NCI-H524 (cell line): ENCODE results near the gene ATF7IP2.
"Not testable (repeated sequence)": the region's sequence is repeated elsewhere in the genome, so short reads cannot be mapped to it uniquely, and the experiment has no call there.

ENCODE experiments used
- DNase-seq, 2 experiments: peaks; one replicate each; lab custom pipeline; 2025; lab: John Stamatoyannopoulos, UW

ATF7IP2 gene

GRCh38 chr16:10373556-10373955 lies 12.3 kb upstream of the ATF7IP2 start:
- no peak for DNase-seq

DNA sequence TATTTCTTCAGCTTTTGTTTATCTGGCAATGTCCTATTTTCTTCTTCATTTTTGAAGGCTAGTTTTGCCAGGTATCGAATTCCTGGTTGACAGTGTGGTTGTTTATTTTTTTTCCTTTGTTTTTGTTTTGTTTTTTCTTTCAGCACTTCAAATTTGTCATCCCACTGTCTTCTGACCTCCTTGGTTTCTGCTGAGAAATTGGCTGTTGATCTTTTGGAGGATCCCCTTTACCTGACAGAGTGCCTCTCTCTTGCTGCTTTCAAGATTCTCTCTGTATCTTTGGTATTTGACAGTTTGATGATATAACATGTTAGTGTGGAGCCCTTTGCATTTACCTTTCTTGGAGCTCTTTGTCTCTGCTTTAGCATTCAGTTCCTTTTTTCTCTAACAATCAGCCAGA lies 9.6 kb upstream of the ATF7IP2 start:
- no peak for DNase-seq

GRCh38 chr16:10383626-10384025 lies 2.2 kb upstream of the ATF7IP2 start:
- DNase-seq: no peak

DNA sequence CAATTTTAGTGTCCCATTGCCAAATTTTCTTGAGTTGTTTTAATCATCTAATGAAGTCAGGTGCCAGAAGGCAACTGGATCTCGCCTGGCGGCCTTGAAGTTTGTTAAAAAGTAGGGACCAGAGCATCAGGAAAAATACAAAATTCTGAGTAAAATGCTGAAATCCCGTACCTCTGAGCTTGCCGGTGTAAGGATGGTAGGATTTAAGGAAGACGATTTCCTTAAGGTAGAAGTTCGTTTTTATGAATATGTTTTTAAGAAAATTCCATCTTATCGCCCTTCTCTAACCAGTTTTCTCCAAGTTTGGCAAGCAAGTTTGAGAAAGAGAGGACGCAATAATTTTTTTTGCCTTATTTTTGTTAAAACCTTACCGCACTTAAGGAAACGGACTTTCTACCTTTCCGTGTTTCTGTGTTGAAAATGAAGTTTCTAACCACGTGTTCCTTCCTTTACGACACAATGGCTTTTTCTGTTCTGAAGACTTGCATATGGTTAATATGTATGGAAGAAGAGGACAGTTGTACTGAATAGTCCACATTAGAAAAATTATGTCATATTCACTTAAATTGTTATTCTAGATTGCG lies 748 bp downstream of the ATF7IP2 start:
- peak in 1 of 2 experiments; percentile 19 for DNase-seq

DNA sequence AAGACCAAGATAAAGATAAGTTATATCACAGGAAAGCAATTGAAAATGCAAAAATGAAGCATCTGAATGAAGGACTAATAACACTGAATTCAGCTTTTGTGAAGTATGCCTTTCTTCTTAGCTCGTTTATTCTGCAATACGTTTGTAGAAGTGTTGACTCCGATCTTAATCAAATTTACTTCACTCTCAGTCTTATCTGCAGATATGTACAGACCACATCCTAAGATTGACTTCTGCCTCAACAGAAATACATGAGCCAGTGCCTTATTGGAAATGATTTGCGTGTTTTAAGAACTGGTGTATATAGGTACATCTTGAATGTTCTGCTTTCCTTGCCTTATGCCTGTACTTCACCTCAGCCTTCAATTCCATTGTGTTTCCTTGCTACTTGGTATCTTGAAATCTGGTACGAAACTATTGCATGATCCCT lies 1.3 kb downstream of the ATF7IP2 start:
- no peak for DNase-seq

GRCh38 chr16:10388988-10389387 lies 3.1 kb downstream of the ATF7IP2 start:
- DNase-seq: no peak

- no peak for DNase-seq
Measured at GRCh38 chr16:10390330-10390729, 4.5 kb downstream of the ATF7IP2 start.

DNA sequence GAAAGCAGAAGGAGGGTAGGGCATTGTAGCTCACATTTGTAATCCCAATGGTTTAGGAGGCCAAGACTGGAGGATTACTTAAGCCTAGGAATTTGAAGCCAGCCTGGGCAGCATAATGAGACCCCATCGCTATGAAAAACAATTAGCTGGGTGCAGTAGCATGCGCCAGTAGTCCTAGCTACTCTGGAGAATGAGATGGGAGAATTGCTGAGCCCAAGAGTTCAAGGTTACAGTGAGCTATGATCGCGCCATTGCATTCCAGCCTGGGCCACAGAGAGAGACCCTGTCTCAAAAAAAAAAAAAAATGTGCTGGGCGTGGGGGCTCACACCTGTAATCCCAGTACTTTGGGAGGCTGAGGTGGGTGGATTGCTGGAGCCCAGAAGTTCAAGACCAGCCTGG lies 5.0 kb downstream of the ATF7IP2 start:
- DNase-seq: no peak

DNA sequence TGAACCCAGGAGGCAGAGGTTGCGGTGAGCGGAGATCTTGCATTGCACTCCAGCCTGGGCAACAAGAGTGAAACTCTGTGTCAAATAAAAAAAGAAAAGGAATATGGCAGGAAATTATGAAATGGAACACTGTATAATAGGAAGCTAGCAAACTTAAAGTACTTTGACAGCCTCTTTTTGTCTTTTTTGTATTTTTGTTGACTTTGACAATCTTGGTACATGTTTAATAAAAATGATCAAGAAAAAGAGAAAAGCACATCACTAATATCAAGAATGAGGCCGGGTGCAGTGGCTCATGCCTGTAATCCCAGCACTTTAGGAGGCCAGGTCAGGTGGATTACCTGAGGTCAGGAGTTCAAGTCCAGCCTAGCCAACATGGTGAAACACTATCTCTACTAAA lies 5.5 kb downstream of the ATF7IP2 start:
- DNase-seq: no peak

DNA sequence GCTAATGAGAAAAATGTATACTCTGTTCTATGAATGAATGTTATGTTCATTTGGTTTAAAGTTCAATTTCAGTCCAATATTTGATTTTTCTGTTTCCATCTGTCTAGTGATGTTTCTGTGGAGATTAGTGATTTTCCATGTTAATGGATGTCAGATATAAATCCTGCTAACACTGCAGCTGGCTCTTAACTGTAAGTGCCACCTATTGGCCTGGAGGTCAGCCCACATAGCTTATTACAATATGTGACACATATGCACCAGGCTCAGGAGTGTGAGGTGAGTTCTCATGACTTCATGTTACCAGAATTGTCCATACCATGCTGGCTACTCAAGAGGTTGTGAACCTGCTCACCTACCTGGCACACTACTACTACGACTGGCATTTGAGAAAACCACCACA lies 17.1 kb downstream of the ATF7IP2 start:
- no peak for DNase-seq

DNA sequence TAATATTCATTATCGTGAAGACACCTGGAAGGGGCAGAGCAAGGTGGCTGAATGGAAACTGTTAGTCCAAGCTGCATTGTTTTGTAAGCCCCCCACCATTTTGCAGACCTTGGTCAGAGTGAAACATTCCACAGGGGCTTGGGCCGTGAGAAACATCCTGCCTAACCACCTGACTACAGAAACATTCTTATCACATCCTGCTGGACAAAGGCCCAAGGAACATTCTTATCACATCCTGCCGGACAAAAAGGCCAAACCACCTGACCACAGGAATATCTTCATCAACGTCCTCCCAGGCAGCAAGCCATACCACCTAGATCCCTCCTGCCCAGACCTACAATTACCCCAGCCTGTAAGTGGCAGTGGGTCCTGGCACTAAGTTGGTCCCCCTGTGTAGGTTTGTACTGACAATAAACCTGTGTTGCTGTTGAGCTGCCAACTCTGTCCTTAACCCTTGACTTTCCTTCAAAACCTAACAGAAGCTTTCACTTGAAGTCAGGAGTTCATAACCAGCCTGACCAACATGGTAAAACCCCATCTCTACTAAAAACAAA lies 19.6 kb downstream of the ATF7IP2 start:
- DNase-seq: no peak

DNA sequence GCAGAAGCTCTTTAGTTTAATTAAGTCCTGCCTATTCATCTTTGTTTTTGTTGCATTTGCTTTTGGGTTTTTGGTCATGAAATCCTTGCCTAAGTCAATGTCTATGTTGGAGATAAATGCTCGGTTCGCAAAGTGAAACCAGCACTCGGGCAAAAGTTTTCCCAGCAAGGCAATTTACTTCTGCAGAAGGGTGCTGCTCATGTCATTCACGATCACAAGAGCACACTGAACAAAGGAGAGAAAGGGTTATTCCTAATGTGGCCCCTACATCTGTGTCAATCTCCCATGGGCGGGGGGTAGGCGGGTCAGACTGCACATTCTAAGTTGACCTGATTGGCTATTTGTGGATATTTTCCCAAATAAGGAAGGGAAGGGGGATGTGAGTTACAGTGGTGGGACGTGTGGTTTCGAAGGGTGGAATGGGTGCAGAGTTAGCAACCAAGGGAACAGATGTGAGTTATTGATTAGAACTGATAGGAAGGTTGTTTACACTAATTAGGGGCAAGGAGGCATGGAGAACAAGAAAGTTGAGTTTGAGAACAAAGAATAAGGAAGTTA lies 23.0 kb downstream of the ATF7IP2 start:
- DNase-seq: no peak

DNA sequence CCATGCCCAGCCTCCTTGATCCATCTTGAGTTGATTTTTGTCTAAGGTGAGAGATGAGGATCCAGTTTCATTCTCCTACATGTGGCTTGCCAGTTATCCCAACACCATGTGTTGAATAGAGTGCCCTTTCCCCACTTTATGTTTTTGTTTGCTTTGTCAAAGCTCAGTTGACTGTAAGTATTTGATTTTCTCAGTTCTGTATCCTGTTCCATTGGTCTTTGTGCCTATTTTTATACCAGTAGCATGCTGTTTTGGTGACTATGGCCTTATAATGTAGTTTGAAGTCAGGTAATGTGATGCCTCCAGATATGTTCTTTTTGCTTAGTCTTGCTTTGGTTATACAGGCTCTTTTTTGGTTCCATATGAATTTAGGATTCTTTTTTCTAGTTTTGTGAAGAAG lies 23.9 kb downstream of the ATF7IP2 start:
- DNase-seq: not testable (repeated sequence)

DNA sequence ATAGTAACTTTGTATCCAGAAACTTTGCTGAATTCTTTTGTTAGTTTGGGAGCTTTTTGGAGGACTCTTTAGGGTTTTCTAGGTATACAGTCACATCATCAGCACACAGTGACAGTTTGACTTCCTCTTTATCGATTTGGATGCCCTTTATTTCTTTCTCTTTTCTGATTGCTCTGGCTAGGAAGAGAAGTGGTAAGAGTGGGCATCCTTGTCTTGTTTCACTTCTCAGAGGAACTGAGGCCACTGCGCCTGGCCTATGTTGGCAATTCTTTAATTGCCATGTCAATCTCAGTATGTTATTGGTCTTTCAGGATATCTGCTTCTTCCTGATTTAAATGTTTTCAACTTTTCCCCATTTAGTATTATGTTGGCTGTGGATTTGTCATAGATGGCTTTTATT lies 24.6 kb downstream of the ATF7IP2 start:
- no peak for DNase-seq

- DNase-seq: no peak
Measured at GRCh38 chr16:10412935-10413601, 27.2 kb downstream of the ATF7IP2 start.

DNA sequence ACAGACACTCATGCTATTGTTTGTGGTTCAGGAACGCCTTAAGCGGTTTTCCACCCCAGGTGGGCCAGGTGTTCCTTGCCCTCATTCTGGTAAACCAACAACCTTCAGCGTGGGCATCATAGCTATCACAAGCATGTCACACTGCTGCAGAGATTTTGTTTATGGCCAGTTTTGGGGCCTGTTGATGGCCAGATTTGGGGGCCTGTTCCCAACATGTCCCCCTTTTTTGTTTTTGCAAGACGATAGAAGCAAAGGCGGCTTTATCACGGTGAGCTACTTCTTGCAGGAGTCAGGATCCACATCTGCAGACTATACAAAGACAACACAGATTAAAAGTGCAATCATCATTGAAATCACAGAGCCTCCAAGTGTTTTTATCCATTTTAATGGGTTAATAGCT lies 32.3 kb downstream of the ATF7IP2 start:
- DNase-seq: not testable (repeated sequence)

DNA sequence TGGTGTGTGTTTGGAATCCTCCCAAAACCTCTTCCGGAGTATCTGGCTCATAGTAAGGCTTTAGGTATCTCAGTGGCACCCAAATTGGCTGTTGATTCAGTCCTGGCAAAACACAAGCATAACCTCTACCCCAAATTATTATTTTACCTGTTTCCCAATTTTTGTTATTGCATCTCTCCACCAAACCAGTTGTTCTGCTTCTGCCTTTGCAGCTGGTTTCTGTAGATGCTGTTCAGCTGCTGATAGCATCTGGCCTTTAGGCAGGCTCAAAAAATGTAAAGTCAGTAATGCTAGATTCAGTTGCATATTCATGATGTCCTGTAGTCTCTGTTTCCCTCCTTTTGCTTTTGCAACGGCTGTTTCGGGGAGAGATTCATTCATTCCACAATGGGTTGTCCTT lies 33.8 kb downstream of the ATF7IP2 start:
- DNase-seq: no peak

- no peak for DNase-seq
Measured at GRCh38 chr16:10421596-10421995, 35.7 kb downstream of the ATF7IP2 start.

GRCh38 chr16:10428433-10429168 lies 42.7 kb downstream of the ATF7IP2 start:
- no peak for DNase-seq

DNA sequence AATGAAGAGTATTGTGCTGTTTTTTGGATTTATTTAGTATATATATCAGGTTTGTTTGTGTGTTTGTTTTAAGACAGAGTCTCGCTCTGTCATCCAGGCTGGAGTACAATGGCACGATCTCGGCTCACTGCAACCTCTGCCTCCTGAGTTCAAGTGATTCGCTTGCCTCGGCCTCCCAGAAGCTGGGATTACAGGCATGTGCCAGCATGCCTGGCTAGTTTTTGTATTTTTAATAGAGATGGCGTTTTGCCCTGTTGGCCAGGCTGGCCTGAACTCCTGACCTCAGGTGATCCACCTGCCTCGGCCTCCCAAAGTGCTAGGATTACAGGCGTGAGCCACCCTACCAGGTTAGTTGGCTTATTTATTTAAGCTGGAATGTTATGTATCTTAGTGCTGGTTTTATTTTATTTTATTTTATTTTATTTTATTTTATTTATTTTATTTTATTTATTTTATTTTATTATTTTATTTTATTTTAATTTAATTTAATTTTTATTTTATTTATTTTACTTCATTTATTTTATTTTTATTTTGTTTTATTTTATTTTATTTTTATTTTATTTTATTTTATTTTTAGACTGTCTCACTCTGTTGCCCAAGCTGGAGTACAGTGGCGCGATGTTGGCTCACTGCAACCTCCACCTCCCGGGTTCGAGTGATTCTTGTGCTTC lies 43.6 kb downstream of the ATF7IP2 start:
- not testable (repeated sequence) for DNase-seq

- DNase-seq: no peak
Measured at GRCh38 chr16:10441726-10442125, 55.9 kb downstream of the ATF7IP2 start.

GRCh38 chr16:10447289-10447688 lies 61.4 kb downstream of the ATF7IP2 start:
- DNase-seq: no peak
